ENCODE data around the gene CEP170B.

CEP170B gene

GRCh38 chr14:104863923-104864266 is 1.2 kb upstream of the CEP170B start:
- no peak for TF ChIP-seq POLR2AphosphoS5 (IDR thresholded peaks at IDR 0.05; ENCODE audit: low read depth)
- TF ChIP-seq, protein P1, sequence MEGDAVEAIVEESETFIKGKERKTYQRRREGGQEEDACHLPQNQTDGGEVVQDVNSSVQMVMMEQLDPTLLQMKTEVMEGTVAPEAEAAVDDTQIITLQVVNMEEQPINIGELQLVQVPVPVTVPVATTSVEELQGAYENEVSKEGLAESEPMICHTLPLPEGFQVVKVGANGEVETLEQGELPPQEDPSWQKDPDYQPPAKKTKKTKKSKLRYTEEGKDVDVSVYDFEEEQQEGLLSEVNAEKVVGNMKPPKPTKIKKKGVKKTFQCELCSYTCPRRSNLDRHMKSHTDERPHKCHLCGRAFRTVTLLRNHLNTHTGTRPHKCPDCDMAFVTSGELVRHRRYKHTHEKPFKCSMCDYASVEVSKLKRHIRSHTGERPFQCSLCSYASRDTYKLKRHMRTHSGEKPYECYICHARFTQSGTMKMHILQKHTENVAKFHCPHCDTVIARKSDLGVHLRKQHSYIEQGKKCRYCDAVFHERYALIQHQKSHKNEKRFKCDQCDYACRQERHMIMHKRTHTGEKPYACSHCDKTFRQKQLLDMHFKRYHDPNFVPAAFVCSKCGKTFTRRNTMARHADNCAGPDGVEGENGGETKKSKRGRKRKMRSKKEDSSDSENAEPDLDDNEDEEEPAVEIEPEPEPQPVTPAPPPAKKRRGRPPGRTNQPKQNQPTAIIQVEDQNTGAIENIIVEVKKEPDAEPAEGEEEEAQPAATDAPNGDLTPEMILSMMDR (IDR thresholded peaks at IDR 0.05; ENCODE audit: insufficient read depth, low read length), result no peak
- Histone ChIP-seq H3K27me3 (ENCODE audit: insufficient read depth, poor library complexity, severe bottlenecking) (peaks cover 38% of the 10 kb centered on the region), H3K4me3 (replicated peaks; ENCODE audit: insufficient read depth, low read length) (no peak overlapping the region), H3K27ac (replicated peaks) (no peak overlapping the region)
- no peak for DNase-seq (ENCODE audit: low read depth in 1 of 2, low spot score in 1 of 2)

- Histone ChIP-seq H3K27ac (replicated peaks) (no peak overlapping the region), H3K27me3 (ENCODE audit: insufficient read depth, poor library complexity, severe bottlenecking) (peaks cover 38% of the 10 kb centered on the region), H3K4me3 (replicated peaks; ENCODE audit: insufficient read depth, low read length) (peak overlapping the region; percentile 31)
- DNase-seq (ENCODE audit: low read depth in 1 of 2, low spot score in 1 of 2), result no peak
- TF ChIP-seq, protein P2, sequence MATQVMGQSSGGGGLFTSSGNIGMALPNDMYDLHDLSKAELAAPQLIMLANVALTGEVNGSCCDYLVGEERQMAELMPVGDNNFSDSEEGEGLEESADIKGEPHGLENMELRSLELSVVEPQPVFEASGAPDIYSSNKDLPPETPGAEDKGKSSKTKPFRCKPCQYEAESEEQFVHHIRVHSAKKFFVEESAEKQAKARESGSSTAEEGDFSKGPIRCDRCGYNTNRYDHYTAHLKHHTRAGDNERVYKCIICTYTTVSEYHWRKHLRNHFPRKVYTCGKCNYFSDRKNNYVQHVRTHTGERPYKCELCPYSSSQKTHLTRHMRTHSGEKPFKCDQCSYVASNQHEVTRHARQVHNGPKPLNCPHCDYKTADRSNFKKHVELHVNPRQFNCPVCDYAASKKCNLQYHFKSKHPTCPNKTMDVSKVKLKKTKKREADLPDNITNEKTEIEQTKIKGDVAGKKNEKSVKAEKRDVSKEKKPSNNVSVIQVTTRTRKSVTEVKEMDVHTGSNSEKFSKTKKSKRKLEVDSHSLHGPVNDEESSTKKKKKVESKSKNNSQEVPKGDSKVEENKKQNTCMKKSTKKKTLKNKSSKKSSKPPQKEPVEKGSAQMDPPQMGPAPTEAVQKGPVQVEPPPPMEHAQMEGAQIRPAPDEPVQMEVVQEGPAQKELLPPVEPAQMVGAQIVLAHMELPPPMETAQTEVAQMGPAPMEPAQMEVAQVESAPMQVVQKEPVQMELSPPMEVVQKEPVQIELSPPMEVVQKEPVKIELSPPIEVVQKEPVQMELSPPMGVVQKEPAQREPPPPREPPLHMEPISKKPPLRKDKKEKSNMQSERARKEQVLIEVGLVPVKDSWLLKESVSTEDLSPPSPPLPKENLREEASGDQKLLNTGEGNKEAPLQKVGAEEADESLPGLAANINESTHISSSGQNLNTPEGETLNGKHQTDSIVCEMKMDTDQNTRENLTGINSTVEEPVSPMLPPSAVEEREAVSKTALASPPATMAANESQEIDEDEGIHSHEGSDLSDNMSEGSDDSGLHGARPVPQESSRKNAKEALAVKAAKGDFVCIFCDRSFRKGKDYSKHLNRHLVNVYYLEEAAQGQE (IDR thresholded peaks at IDR 0.05; ENCODE audit: insufficient replicate concordance, low read depth), result no peak
- no peak for TF ChIP-seq POLR2AphosphoS5 (IDR thresholded peaks at IDR 0.05; ENCODE audit: low read depth)
- TF ChIP-seq GABPA (IDR thresholded peaks at IDR 0.05; ENCODE audit: low read depth), result no peak
- TF ChIP-seq, protein P1 (IDR thresholded peaks at IDR 0.05; ENCODE audit: insufficient read depth, low read length), result no peak
- TF ChIP-seq SPI1 (IDR thresholded peaks at IDR 0.05; ENCODE audit: borderline replicate concordance, low read depth), result no peak
Observed at GRCh38 chr14:104864267-104865080, 594 bp upstream of the CEP170B start.

- peaks cover 38% of the 10 kb centered on the region for H3K27me3 ChIP-seq (ENCODE audit: insufficient read depth, poor library complexity, severe bottlenecking)
- peak overlapping the region; percentile 26 for H3K4me3 ChIP-seq (replicated peaks; ENCODE audit: insufficient read depth, low read length)
- no peak for TF ChIP-seq GABPA (IDR thresholded peaks at IDR 0.05; ENCODE audit: low read depth)
- TF ChIP-seq SPI1 (IDR thresholded peaks at IDR 0.05; ENCODE audit: borderline replicate concordance, low read depth), result no peak
- TF ChIP-seq, protein P1 (IDR thresholded peaks at IDR 0.05; ENCODE audit: insufficient read depth, low read length), result no peak
- TF ChIP-seq, protein P2 (IDR thresholded peaks at IDR 0.05; ENCODE audit: insufficient replicate concordance, low read depth), result no peak
- TF ChIP-seq POLR2AphosphoS5 (IDR thresholded peaks at IDR 0.05; ENCODE audit: low read depth), result no peak
- H3K27ac ChIP-seq (replicated peaks), result no peak overlapping the region
- DNase-seq (ENCODE audit: low read depth in 1 of 2, low spot score in 1 of 2), result no peak
Observed at GRCh38 chr14:104865631-104866441, 768 bp downstream of the CEP170B start.
